Neuronal stem cell (in vitro differentiated cells): ENCODE data around the gene TRIP13.
"Not testable (repeated sequence)": the region's sequence is repeated elsewhere in the genome, so short reads cannot be mapped to it uniquely, and the experiment has no call there.

ENCODE experiments used
- DNase-seq: peaks from one replicate; pipeline ENCODE4 v3.0.0-alpha.2; 2013; ENCODE audit warnings: low spot score
- H2AFZ ChIP-seq: one replicate; pipeline ENCODE4 v1.6.1; 2013; ENCODE audit warnings: mild to moderate bottlenecking, low read length, inconsistent platforms
- H2AK5ac ChIP-seq: 2 replicates; pipeline ENCODE4 v1.6.1; 2013; ENCODE audit warnings: low read depth, mild to moderate bottlenecking, inconsistent platforms, low read length, moderate library complexity, mixed read lengths
- H2BK120ac ChIP-seq: 2 replicates; pipeline ENCODE4 v1.6.1; 2013; ENCODE audit warnings: low read depth, mild to moderate bottlenecking, inconsistent platforms, low read length, moderate library complexity, mixed read lengths
- H2BK12ac ChIP-seq: one replicate; pipeline ENCODE4 v1.6.1; 2013; ENCODE audit warnings: low read length, inconsistent platforms
- H2BK15ac ChIP-seq: 2 replicates; pipeline ENCODE4 v1.6.1; 2013; ENCODE audit warnings: mild to moderate bottlenecking, low read length, inconsistent platforms, mixed read lengths
- H2BK5ac ChIP-seq: one replicate; pipeline ENCODE4 v1.6.1; 2013; ENCODE audit warnings: inconsistent platforms, mild to moderate bottlenecking, low read length, moderate library complexity
- H3K14ac ChIP-seq: one replicate; pipeline ENCODE4 v1.6.1; 2013; ENCODE audit warnings: low read length, inconsistent platforms
- H3K18ac ChIP-seq: 2 replicates; pipeline ENCODE4 v1.6.1; 2013; ENCODE audit warnings: low read length, inconsistent platforms
- H3K23ac ChIP-seq: 2 replicates; pipeline ENCODE4 v1.6.1; 2013; ENCODE audit warnings: low read depth, mild to moderate bottlenecking, mixed read lengths, low read length, inconsistent platforms; ENCODE audit not compliant: poor library complexity
- H3K27ac ChIP-seq: replicated peaks from 3 replicates; pipeline ENCODE4 v1.5.1; 2013; ENCODE audit warnings: low read length, inconsistent platforms
- H3K27me3 ChIP-seq, 3 experiments: 2 replicates each; pipeline ENCODE4 v1.6.1; 2013; ENCODE audit warnings: low read length in 3 of 3, mild to moderate bottlenecking in 2 of 3, inconsistent platforms in 1 of 3, low read depth in 1 of 3, mixed read lengths in 1 of 3, moderate library complexity in 1 of 3; ENCODE audit not compliant: control insufficient read depth in 3 of 3, insufficient read depth in 3 of 3
- H3K36me3 ChIP-seq, 2 donors: replicated peaks in 1 of 2; 2 replicates each; pipeline ENCODE4 v1.6.1; 2013; ENCODE audit warnings: low read length in 2 of 2; ENCODE audit not compliant: control insufficient read depth in 2 of 2, insufficient read depth in 2 of 2
- H3K4ac ChIP-seq: 2 replicates; pipeline ENCODE4 v1.6.1; 2013; ENCODE audit warnings: inconsistent platforms, mild to moderate bottlenecking, low read length, moderate library complexity
- H3K4me1 ChIP-seq, 2 donors: 1 replicate in 1 of 2; 2 replicates in 1 of 2; pipeline ENCODE4 v1.6.1; 2013; ENCODE audit warnings: low read length in 2 of 2, low read depth in 1 of 2; ENCODE audit not compliant: control insufficient read depth in 2 of 2, insufficient read depth in 1 of 2
- H3K4me2 ChIP-seq: one replicate; pipeline ENCODE4 v1.6.1; 2013; ENCODE audit warnings: mild to moderate bottlenecking, low read length, inconsistent platforms; ENCODE audit not compliant: insufficient read depth, poor library complexity, severe bottlenecking
- H3K4me3 ChIP-seq, 2 donors: 2 replicates each; pipeline ENCODE4 v1.5.1; 2013; ENCODE audit warnings: low read length in 2 of 2, mild to moderate bottlenecking in 2 of 2, inconsistent platforms in 1 of 2, moderate library complexity in 1 of 2
- H3K79me1 ChIP-seq: one replicate; pipeline ENCODE4 v1.6.1; 2013; ENCODE audit warnings: low read depth, mild to moderate bottlenecking, inconsistent platforms, low read length, moderate library complexity
- H3K9ac ChIP-seq: one replicate; pipeline ENCODE4 v1.6.1; 2013; ENCODE audit warnings: mild to moderate bottlenecking, low read depth, low read length, inconsistent platforms; ENCODE audit not compliant: poor library complexity
- H3K9me3 ChIP-seq, 2 donors: replicated peaks in 1 of 2; 2 replicates each; pipeline versions ENCODE3 to v1.6.1; 2013; ENCODE audit warnings: low read length in 2 of 2, mild to moderate bottlenecking in 2 of 2, inconsistent platforms in 1 of 2, low read depth in 1 of 2, mixed read lengths in 1 of 2, moderate library complexity in 1 of 2; ENCODE audit not compliant: control insufficient read depth in 2 of 2, insufficient read depth in 1 of 2
- H4K8ac ChIP-seq: one replicate; pipeline ENCODE4 v1.6.1; 2013; ENCODE audit warnings: low read depth, mild to moderate bottlenecking, inconsistent platforms, low read length, moderate library complexity
- H4K91ac ChIP-seq: one replicate; pipeline ENCODE4 v1.6.1; 2013; ENCODE audit warnings: low read length, low read depth, mild to moderate bottlenecking, inconsistent platforms; ENCODE audit not compliant: poor library complexity
- WGBS, 2 donors: extraction: QIAGEN DNeasy Blood & Tissue Kit; methylation state at CpG; one replicate each; pipeline ENCODE4 v1.1.7; 2013; ENCODE audit warnings: missing lambda C conversion rate in 2 of 2, mixed read lengths in 1 of 2; ENCODE audit not compliant: insufficient read length in 2 of 2, insufficient replicate concordance in 1 of 2; ENCODE audit errors: extremely low coverage in 2 of 2; 5-methylcytosine and 5-hydroxymethylcytosine counted together

The TRIP13 gene

GRCh38 chr5:933251-933861 lies 40.7 kb downstream of the TRIP13 start:
- H3K4me1 ChIP-seq, result no peaks in the 10 kb centered on the region
- H3K27me3 ChIP-seq, result no peaks in the 10 kb centered on the region
- no peak overlapping the region for H3K18ac ChIP-seq
- no peak overlapping the region for H3K27ac ChIP-seq
- no peaks in the 10 kb centered on the region for H3K36me3 ChIP-seq
- peaks cover 0 to 6% of the 10 kb centered on the region in 2 donors for H3K9me3 ChIP-seq
- no peak for DNase-seq
- no peak overlapping the region for H3K23ac ChIP-seq
- H3K9ac ChIP-seq, result no peak overlapping the region
- no peaks in the 10 kb centered on the region for H3K79me1 ChIP-seq
- no peak overlapping the region for H4K91ac ChIP-seq
- H3K4me2 ChIP-seq, result no peak overlapping the region
- no peak overlapping the region for H2BK120ac ChIP-seq
- no peak overlapping the region for H2BK15ac ChIP-seq
- no peak overlapping the region for H3K4ac ChIP-seq
- no CpG with 5 or more reads among the region's 3 CpGs for WGBS, 2 donors
- H2BK12ac ChIP-seq, result no peak overlapping the region
- no peak overlapping the region for H4K8ac ChIP-seq
- H2AK5ac ChIP-seq, result no peak overlapping the region
- H3K14ac ChIP-seq, result no peak overlapping the region
- no peak overlapping the region for H3K4me3 ChIP-seq
- H2AFZ ChIP-seq, result no peak overlapping the region
- H2BK5ac ChIP-seq, result no peak overlapping the region

GRCh38 chr5:933951-934350 lies 41.3 kb downstream of the TRIP13 start:
- H2BK15ac ChIP-seq, H3K9ac ChIP-seq, DNase-seq, H3K4me2 ChIP-seq, H2BK120ac ChIP-seq, H3K4me3 ChIP-seq, H3K36me3 ChIP-seq, H3K14ac ChIP-seq, H3K4me1 ChIP-seq, H3K4ac ChIP-seq, H4K91ac ChIP-seq, H3K18ac ChIP-seq, H2AFZ ChIP-seq, H2BK12ac ChIP-seq, H4K8ac ChIP-seq, H3K27me3 ChIP-seq, H3K23ac ChIP-seq, H2BK5ac ChIP-seq, H3K27ac ChIP-seq, H3K79me1 ChIP-seq, H2AK5ac ChIP-seq, H3K9me3 ChIP-seq: not testable (repeated sequence)

GRCh38 chr5:934381-934967 lies 41.8 kb downstream of the TRIP13 start:
- not testable (repeated sequence) for H3K36me3 ChIP-seq, H3K27me3 ChIP-seq, H2BK15ac ChIP-seq, H3K4me2 ChIP-seq, H3K9me3 ChIP-seq, H3K9ac ChIP-seq, H2AK5ac ChIP-seq, H3K79me1 ChIP-seq, H3K27ac ChIP-seq, H3K14ac ChIP-seq, H2BK12ac ChIP-seq, DNase-seq, H2BK5ac ChIP-seq, H3K18ac ChIP-seq, H3K4me1 ChIP-seq, H3K4ac ChIP-seq, H3K4me3 ChIP-seq, H2AFZ ChIP-seq, H2BK120ac ChIP-seq, H4K8ac ChIP-seq, H4K91ac ChIP-seq, H3K23ac ChIP-seq
- no CpG with 5 or more reads among the region's 3 CpGs for WGBS, 2 donors

- Histone ChIP-seq H2BK15ac (no peak overlapping the region), H3K4me1 (no peaks in the 10 kb centered on the region), H3K27me3 (no peaks in the 10 kb centered on the region), H3K4me2 (no peak overlapping the region), H2BK120ac (no peak overlapping the region), H3K36me3 (no peaks in the 10 kb centered on the region), H3K4me3 (no peak overlapping the region), H4K91ac (no peak overlapping the region), H3K14ac (no peak overlapping the region), H3K9me3 (peaks cover 0 to 6% of the 10 kb centered on the region in 2 donors), H3K23ac (no peak overlapping the region), H3K27ac (no peak overlapping the region), H2BK12ac (no peak overlapping the region), H4K8ac (no peak overlapping the region), H3K18ac (no peak overlapping the region), H2AFZ (no peak overlapping the region), H3K4ac (no peak overlapping the region), H3K9ac (no peak overlapping the region), H3K79me1 (no peaks in the 10 kb centered on the region), H2AK5ac (no peak overlapping the region), H2BK5ac (no peak overlapping the region)
- WGBS, 2 donors, result no CpG with 5 or more reads among the region's 5 CpGs
- DNase-seq, result no peak
Observed at GRCh38 chr5:935510-936084, 42.9 kb downstream of the TRIP13 start.
